HG02588 (cell line): ENCODE results near the gene HSPB2.

Experiments
- ATAC-seq: cut with Tn5 transposase; IDR thresholded peaks from one replicate; pipeline ENCODE4 v1.9.1; 2021; ENCODE audit warnings: mild to moderate bottlenecking, moderate library complexity; ENCODE audit not compliant: unreplicated experiment

Gene HSPB2

DNA sequence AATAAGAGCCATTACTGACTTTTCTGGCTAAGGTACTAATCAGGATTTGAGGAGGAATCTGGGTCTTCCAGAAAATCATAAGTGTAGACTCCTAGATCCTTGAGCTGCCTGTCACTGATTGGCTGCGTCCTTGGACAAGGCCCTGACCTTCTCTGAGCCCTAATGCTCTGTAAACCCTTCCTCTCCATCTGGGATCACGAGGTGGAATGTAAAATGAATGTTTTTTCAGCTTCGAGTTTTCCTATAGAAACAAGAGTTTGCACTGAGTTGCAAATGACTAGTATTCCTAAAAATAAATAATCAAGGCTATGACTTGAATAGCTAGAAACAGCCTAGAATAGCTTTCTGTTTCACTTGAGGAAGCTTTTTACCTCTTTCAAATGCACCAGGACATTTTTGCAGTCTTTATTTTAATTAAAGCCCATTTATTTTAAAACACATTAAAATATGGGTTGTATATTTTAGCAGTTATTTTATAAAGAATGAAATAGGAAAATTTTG, 23.6 kb downstream of the HSPB2 start:
- no peak for ATAC-seq

GRCh38 chr11:111937461-111937769, 24.9 kb downstream of the HSPB2 start:
- no peak for ATAC-seq

GRCh38 chr11:111937844-111938243, 25.3 kb downstream of the HSPB2 start:
- ATAC-seq, result no peak

GRCh38 chr11:111938687-111939160, 26.2 kb downstream of the HSPB2 start:
- peak; percentile 86 for ATAC-seq

DNA sequence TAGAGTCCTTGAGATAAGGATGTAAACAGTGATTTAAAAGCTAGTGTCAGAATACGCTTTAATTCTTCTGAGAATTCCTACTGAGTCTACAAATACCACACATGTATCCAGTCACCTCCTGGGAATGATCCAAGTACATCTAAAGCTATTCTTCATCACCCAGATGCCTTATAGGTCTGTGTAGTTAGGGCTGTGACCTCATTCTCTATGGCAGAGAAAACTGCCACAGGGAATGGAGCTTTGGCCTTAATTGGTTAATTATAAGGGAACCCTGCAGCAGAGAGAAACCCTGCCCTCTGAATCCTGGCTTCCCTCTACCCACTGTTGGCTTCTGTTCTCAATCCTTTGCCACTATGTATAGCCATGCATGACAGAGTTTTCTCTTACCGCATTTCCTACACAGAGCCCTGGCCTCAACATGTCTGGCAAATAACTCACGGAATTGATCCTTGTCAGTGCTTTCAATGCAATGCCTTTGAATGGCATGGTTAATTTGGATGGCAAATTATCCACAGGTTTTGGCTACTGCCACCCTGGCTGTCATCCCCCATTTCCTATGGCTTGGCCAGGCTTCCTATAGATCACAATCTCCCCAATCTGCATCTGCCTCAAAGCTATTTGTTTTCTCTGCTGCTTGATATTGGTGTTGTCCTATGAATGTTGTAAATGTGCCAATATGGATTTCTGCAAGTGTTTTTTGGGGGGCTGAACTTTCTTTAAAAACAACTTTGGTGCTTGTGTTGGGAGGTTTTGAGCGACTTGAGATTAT, 27.5 kb downstream of the HSPB2 start:
- no peak for ATAC-seq

DNA sequence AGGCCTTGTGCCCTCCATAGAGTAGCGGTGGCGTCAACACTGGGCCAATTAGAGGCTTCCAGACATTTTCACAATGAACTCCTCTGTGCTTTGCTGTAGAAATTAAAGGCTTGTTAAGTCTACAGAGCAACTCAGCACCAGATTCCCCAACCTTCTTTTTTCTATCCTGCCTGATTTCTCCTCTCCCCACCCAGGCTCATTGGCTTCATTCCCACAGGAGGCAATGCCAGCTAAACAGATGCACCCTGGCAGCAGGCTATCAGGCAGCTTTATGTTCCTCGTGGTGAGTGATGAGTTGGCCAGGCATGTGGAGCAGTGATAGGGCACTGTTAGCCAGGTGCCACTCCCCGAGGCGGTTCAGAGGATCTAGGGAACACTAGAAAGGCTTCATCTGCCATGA, 29.4 kb downstream of the HSPB2 start:
- no peak for ATAC-seq

DNA sequence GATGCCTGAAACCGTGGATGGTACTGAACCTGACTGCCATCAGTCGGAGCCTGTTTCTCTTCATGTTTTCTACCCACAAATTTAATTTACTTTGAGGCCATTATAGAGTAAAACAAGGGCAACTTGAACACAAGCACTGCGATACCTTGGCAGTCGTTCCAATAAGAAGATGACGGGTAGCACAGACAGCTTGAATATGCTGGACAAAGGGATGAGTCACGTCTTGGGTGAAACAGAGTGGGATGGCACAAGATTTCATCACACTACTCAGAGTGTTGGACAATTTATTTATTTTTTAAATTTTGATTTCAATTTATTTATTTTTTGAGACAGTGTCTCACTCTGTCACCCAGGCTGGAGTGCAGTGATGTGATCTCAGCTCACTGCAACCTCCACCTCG, 30.3 kb downstream of the HSPB2 start:
- no peak for ATAC-seq

- no peak for ATAC-seq
These were observed 31.6 kb downstream of the HSPB2 start for GRCh38 chr11:111944139-111944538.

DNA sequence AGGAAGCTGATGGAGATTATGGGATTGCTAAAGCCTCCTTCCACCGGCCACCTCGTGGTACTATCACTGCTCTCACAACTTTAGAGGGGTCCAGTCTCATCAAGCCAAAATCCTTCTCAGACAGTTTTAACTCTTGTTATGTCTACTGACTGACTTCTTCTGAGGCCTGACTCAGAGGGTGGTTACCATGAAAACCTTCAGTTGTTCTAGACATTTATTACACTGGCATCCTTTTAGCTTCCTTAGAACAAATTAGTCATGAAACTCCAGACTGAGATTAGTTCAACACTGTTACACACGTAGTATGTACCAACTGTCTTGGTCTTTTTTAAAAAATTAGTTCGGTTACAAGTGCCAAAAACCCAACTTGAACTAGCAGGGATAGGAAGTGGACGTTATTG, 32.1 kb downstream of the HSPB2 start:
- no peak for ATAC-seq

GRCh38 chr11:111945198-111945597, 32.7 kb downstream of the HSPB2 start:
- no peak for ATAC-seq

GRCh38 chr11:111946499-111946898, 34.0 kb downstream of the HSPB2 start:
- no peak for ATAC-seq

GRCh38 chr11:111947143-111947542, 34.6 kb downstream of the HSPB2 start:
- no peak for ATAC-seq

DNA sequence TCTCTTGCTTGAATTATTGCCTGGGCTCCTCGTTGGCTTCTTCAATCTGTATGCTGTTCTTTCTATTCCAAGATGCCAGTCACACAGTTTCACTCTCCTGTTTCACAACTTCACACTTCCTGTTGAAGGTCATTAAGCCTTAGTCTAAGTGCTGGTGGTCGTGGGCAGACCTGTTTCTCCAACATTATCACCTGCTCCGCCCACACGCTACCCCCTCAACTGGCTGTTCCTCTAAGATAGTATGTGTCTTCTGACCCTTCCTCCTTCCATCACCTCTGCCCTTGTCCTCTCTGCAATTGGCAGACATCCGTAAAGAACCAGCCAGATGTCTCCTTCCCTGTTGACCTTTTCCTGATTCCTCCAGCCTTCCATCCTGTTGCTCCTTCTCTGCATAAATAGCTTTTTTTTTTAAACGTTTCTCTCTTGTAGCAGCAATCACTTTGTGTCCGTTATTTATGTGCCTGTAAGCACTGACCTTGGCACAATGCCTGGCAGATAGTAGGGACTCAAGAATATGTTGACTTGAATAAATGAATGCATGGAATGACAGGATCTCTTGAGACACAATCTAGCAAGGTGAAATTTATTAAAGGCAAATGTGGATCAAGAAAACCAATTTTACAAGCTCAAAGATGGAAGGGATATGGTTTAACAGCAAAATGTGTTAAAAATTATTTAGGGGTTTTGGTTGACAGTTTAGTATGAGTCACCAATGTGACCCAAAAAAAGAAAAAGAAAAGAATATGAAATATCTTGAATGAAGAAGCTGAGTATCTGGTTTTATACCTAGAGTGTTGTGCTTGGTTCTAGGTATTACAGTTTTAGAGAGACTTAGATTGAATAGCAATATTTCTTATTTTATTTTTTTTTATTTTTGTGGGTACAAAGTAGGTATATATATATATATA, 37.2 kb downstream of the HSPB2 start:
- no peak for ATAC-seq

- ATAC-seq, result no peak
These were observed 39.0 kb downstream of the HSPB2 start for GRCh38 chr11:111951565-111951964.

- ATAC-seq, result no peak
These were observed 41.6 kb downstream of the HSPB2 start for GRCh38 chr11:111954154-111954553.

- no peak for ATAC-seq
These were observed 45.3 kb downstream of the HSPB2 start for GRCh38 chr11:111957663-111958444.

- ATAC-seq, result no peak
These were observed 48.4 kb downstream of the HSPB2 start for GRCh38 chr11:111960916-111961315.

DNA sequence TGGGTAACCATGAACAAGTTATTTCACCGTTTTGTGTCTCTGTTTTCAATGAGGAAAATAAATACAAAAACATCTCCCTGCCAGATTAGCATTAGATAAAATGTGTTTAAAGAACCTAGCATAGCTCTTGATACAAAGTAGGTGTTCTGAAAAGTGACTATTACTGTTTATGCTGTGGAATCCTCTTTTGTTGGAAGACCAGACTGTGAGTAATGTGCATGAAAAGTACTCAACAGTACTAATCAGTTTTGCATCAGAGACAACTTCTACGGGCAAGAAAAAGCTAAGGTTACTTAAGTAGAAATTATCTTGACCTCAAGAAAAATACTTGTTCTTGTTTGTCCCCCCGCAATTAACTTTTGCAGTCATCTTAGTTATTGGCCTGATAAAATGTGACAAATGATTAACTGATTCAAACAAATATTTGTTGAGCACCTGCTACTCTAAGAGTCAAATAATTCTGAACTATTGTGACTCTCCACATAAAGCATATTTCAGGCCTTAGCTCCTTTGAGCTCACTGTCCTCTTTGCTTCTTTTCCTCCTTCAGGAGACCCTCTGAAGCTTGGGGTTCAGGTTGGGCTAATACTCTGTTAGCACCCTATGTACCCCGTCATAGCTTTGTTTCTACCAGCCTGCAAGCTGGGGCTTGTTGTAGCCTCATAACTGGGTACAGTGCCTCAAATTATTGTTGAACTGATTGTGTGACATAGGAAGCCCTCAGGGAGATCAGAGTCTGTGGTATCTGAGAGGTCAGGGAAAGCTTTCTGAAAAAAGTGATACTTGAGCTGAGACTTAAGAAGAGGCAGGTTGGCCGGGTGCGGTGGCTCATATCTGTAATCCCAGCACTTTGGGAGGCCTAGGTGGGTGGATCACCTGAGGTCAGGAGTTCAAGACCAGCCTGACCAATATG, 49.1 kb downstream of the HSPB2 start:
- no peak for ATAC-seq
